ENCODE results near the gene KMT5B. TPM values are rescaled to one million over a fixed set of nuclear protein-coding genes. Genes with fewer than 3 reads are reported as not detected.

KMT5B gene
- total RNA-seq, 1 donor from 2014 or later, result 59.4 TPM

DNA sequence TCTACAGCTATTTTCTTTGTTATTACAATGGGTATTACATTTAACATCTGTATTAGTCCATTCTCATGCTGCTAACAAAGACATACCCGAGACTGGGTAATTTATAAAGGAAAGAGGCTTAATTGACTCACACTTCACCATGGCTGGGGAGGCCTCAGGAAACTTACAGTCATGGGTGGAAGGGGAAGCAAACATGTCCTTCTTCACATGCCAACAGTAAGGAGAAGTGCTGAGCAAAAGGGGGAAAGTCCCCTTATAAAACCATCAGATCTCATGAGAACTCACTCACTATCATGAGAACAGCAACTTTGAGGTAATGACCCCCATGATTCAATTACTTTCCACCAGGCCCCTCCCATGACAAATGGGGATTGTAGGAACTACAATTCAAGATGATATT, 16.5 kb upstream of the KMT5B start:
- H3K9me3 Mint-ChIP-seq (ENCODE audit: unreplicated experiment), result peaks cover 4% of the 10 kb centered on the region
- H3K27me3 Mint-ChIP-seq (ENCODE audit: unreplicated experiment), result peaks cover 13% of the 10 kb centered on the region
- H3K36me3 Mint-ChIP-seq (ENCODE audit: unreplicated experiment), result no peaks in the 10 kb centered on the region
- TF ChIP-seq, protein P1, sequence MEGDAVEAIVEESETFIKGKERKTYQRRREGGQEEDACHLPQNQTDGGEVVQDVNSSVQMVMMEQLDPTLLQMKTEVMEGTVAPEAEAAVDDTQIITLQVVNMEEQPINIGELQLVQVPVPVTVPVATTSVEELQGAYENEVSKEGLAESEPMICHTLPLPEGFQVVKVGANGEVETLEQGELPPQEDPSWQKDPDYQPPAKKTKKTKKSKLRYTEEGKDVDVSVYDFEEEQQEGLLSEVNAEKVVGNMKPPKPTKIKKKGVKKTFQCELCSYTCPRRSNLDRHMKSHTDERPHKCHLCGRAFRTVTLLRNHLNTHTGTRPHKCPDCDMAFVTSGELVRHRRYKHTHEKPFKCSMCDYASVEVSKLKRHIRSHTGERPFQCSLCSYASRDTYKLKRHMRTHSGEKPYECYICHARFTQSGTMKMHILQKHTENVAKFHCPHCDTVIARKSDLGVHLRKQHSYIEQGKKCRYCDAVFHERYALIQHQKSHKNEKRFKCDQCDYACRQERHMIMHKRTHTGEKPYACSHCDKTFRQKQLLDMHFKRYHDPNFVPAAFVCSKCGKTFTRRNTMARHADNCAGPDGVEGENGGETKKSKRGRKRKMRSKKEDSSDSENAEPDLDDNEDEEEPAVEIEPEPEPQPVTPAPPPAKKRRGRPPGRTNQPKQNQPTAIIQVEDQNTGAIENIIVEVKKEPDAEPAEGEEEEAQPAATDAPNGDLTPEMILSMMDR (IDR thresholded peaks at IDR 0.05), result no peak
- H3K4me1 Mint-ChIP-seq (ENCODE audit: unreplicated experiment), result no peaks in the 10 kb centered on the region
- DNase-seq (ENCODE audit: extremely low spot score, unreplicated experiment), result no peak
- H3K27ac Mint-ChIP-seq (ENCODE audit: unreplicated experiment), result no peak overlapping the region
- no peak overlapping the region for H3K4me3 Mint-ChIP-seq (ENCODE audit: unreplicated experiment)

DNA sequence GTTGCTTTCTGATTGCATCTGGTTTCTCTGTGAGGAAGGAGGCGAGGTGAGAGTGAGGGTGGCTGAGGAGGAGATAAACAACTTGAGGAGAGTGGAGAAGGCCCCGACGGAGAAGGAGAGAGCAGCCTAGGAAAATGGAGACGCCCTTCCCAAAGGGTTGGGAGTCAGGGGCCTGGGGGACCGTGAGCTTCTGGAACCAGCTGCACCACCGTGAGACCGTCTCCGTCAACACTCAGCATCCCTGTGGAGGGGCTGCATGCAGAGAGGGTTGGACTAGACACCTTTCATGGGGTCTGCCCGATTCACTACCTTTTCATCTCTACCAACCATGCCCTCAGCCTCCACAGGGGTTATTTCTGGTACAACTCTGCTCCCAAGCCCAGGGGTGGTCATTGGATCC, 13.3 kb upstream of the KMT5B start:
- TF ChIP-seq, protein P1 (IDR thresholded peaks at IDR 0.05), result no peak
- Mint-ChIP-seq H3K4me3 (ENCODE audit: unreplicated experiment) (no peak overlapping the region), H3K4me1 (ENCODE audit: unreplicated experiment) (no peaks in the 10 kb centered on the region), H3K36me3 (ENCODE audit: unreplicated experiment) (no peaks in the 10 kb centered on the region), H3K27me3 (ENCODE audit: unreplicated experiment) (peaks cover 6% of the 10 kb centered on the region), H3K27ac (ENCODE audit: unreplicated experiment) (no peak overlapping the region), H3K9me3 (ENCODE audit: unreplicated experiment) (peaks cover 4% of the 10 kb centered on the region)
- no peak for DNase-seq (ENCODE audit: extremely low spot score, unreplicated experiment)

DNA sequence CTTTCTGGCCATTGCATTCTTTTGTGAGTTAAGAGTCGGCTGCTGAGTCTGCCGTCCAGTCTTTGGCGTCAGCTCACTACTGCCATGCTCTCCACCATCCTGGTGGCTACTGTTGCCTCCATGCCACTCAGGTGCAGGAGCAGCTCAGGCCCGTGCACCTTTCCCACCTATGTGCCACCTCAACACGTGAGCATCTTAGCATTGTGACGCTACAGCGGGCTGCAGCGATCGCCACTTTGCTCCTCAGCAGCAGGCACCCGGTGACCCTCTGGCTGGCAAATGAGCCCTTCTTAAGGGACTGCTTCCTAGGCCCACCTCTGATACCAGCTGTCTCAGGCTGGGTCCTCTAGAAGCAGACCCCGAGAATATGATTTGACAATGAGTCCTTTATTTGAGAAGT, 11.5 kb upstream of the KMT5B start:
- Mint-ChIP-seq H3K4me1 (ENCODE audit: unreplicated experiment) (no peaks in the 10 kb centered on the region), H3K36me3 (ENCODE audit: unreplicated experiment) (no peaks in the 10 kb centered on the region), H3K4me3 (ENCODE audit: unreplicated experiment) (no peak overlapping the region), H3K27ac (ENCODE audit: unreplicated experiment) (no peak overlapping the region), H3K9me3 (ENCODE audit: unreplicated experiment) (peaks cover 4% of the 10 kb centered on the region), H3K27me3 (ENCODE audit: unreplicated experiment) (peaks cover 8% of the 10 kb centered on the region)
- TF ChIP-seq, protein P1 (IDR thresholded peaks at IDR 0.05), result no peak
- no peak for DNase-seq (ENCODE audit: extremely low spot score, unreplicated experiment)

DNA sequence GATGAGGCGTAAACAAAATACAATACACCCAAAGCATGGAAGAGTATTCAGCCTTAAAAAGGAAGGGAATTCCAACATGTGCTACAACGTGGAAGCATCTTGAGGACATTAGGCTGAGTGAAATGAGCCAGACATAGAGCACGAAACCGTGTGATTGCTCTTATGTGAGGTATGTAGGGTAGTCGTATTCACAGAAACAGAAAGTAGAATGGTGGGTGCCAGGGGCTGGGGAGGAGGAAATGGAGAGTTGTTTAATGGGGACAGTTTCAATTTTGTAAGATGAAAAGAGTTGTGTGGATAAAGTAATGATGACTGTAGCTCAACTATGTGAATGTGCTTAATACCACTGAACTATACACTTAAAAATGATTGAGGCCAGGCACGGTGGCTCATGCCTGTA, 10.2 kb upstream of the KMT5B start:
- Mint-ChIP-seq H3K9me3 (ENCODE audit: unreplicated experiment) (peaks cover 4% of the 10 kb centered on the region), H3K27me3 (ENCODE audit: unreplicated experiment) (peaks cover 10% of the 10 kb centered on the region), H3K4me1 (ENCODE audit: unreplicated experiment) (no peaks in the 10 kb centered on the region), H3K36me3 (ENCODE audit: unreplicated experiment) (no peaks in the 10 kb centered on the region), H3K27ac (ENCODE audit: unreplicated experiment) (no peak overlapping the region), H3K4me3 (ENCODE audit: unreplicated experiment) (no peak overlapping the region)
- no peak for DNase-seq (ENCODE audit: extremely low spot score, unreplicated experiment)
- TF ChIP-seq, protein P1 (IDR thresholded peaks at IDR 0.05), result no peak

DNA sequence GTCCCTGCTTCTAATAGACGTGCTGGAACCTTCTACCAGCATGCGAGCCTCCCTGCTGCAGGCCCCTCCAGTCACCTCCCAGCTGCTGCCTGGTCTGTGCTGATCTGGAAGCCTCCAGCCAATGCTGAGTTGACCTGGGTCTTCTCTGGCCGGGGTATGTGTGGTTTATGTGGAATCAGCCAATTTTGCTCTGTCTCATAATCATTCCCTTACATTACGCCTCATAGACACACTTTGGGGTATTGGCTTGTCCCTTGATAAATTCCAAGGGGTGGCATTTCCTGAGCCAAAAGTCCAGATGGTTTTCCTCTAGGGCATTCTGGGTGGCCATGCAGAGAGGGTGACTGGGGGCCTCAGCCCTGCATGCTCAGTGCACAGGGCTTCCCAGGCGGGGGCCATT, 8.3 kb upstream of the KMT5B start:
- no peak for DNase-seq (ENCODE audit: extremely low spot score, unreplicated experiment)

More for the DNA sequence above, 8.3 kb upstream of the KMT5B start:
- peaks cover 10% of the 10 kb centered on the region for H3K27me3 Mint-ChIP-seq (ENCODE audit: unreplicated experiment)
- TF ChIP-seq, protein P1 (IDR thresholded peaks at IDR 0.05), result no peak
- H3K36me3 Mint-ChIP-seq (ENCODE audit: unreplicated experiment), result no peaks in the 10 kb centered on the region
- no peak overlapping the region for H3K27ac Mint-ChIP-seq (ENCODE audit: unreplicated experiment)
- no peaks in the 10 kb centered on the region for H3K4me1 Mint-ChIP-seq (ENCODE audit: unreplicated experiment)
- H3K9me3 Mint-ChIP-seq (ENCODE audit: unreplicated experiment), result peaks cover 4% of the 10 kb centered on the region
- no peak overlapping the region for H3K4me3 Mint-ChIP-seq (ENCODE audit: unreplicated experiment)

Measured in osteocyte (in vitro differentiated cells).